GM18861 (cell line): ENCODE measurements around the gene TDRD1.
A peak's percentile ranks its signal among the peaks of the same experiment; 100 is the strongest.
"Not testable (repeated sequence)": the region's sequence is repeated elsewhere in the genome, so short reads cannot be mapped to it uniquely, and the experiment has no call there.

Experiments
- ATAC-seq: cut with Tn5 transposase; IDR thresholded peaks from one replicate; pipeline ENCODE4 v1.9.1; 2021; ENCODE audit not compliant: unreplicated experiment

TDRD1 gene

GRCh38 chr10:114179148-114179547 is at the start of gene TDRD1:
TDRD1 (plus strand) TSS chr10:114179353; CDS start chr10:114187832, 8,479 bp downstream.
- no peak for ATAC-seq

- peak; percentile 83 for ATAC-seq
These were observed 48.1 kb upstream of the TDRD1 start for GRCh38 chr10:114131094-114131493.

- ATAC-seq: no peak
These were observed 43.7 kb upstream of the TDRD1 start for GRCh38 chr10:114135476-114135875.

- no peak for ATAC-seq
These were observed 40.6 kb upstream of the TDRD1 start for GRCh38 chr10:114138581-114138980.

GRCh38 chr10:114140036-114140435 is 39.1 kb upstream of the TDRD1 start:
- ATAC-seq: no peak

GRCh38 chr10:114140827-114141226 is 38.3 kb upstream of the TDRD1 start:
- not testable (repeated sequence) for ATAC-seq

GRCh38 chr10:114142018-114142417 is 37.1 kb upstream of the TDRD1 start:
- ATAC-seq: no peak

- no peak for ATAC-seq
These were observed 36.0 kb upstream of the TDRD1 start for GRCh38 chr10:114143160-114143559.

- ATAC-seq: not testable (repeated sequence)
These were observed 29.7 kb upstream of the TDRD1 start for GRCh38 chr10:114149476-114149875.

- ATAC-seq: no peak
These were observed 27.7 kb upstream of the TDRD1 start for GRCh38 chr10:114151486-114151885.

GRCh38 chr10:114151892-114152291 is 27.3 kb upstream of the TDRD1 start:
- ATAC-seq: no peak

- no peak for ATAC-seq
These were observed 21.2 kb upstream of the TDRD1 start for GRCh38 chr10:114157912-114158311.

- ATAC-seq: no peak
These were observed 16.1 kb upstream of the TDRD1 start for GRCh38 chr10:114163062-114163461.

GRCh38 chr10:114166043-114166442 is 13.1 kb upstream of the TDRD1 start:
- ATAC-seq: no peak

GRCh38 chr10:114166494-114166893 is 12.7 kb upstream of the TDRD1 start:
- no peak for ATAC-seq

GRCh38 chr10:114167985-114168384 is 11.2 kb upstream of the TDRD1 start:
- ATAC-seq: no peak

- no peak for ATAC-seq
These were observed 10.6 kb upstream of the TDRD1 start for GRCh38 chr10:114168450-114169009.

GRCh38 chr10:114172216-114172615 is 6.9 kb upstream of the TDRD1 start:
- ATAC-seq: peak; percentile 27

GRCh38 chr10:114172776-114173602 is 6.2 kb upstream of the TDRD1 start:
- no peak for ATAC-seq

- ATAC-seq: no peak
These were observed 5.6 kb upstream of the TDRD1 start for GRCh38 chr10:114173603-114173920.

- ATAC-seq: peak; percentile 94
These were observed 5.0 kb upstream of the TDRD1 start, which contains the start of gene CCDC186 for GRCh38 chr10:114173921-114174694. CCDC186 (minus strand) TSS chr10:114174203; CDS start chr10:114163268, 10,935 bp downstream.

- ATAC-seq: peak; percentile 14
These were observed 4.4 kb upstream of the TDRD1 start for GRCh38 chr10:114174695-114175188.
